ENCODE data around the gene DCN.
"Not testable (repeated sequence)": the region's sequence is repeated elsewhere in the genome, so short reads cannot be mapped to it uniquely, and the experiment has no call there.

The DCN gene

GRCh38 chr12:91182636-91183455, at the start of gene DCN:
Gene DCN, minus strand, starts transcription at chr12:91182817. Its CDS starts 4,265 bp downstream, at chr12:91178552.
- no peak for DNase-seq

DNA sequence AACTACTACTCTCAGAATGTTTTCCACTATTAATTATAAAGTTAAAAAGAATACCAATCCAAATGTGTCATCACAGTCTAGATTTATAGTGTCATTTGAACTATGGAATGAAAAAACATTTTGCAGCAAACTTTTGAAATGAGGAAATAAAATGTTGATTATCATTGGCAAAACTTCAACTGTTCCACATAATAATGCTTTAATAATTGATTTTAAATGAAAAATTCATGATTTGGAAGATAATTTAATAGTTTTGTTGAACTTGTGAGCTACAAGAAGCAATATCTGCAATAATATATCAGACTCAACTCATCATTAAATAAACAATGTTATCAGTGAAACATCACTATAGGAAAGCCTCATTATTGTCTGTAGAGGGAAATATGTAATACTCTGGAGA, 48.2 kb upstream of the DCN start:
- DNase-seq: no peak

- no peak for DNase-seq
Measured at GRCh38 chr12:91226951-91227350, 44.3 kb upstream of the DCN start.

GRCh38 chr12:91225316-91225715, 42.7 kb upstream of the DCN start:
- DNase-seq: no peak

GRCh38 chr12:91224401-91224800, 41.8 kb upstream of the DCN start:
- no peak for DNase-seq

- DNase-seq: no peak
Measured at GRCh38 chr12:91222746-91223145, 40.1 kb upstream of the DCN start.

- no peak for DNase-seq
Measured at GRCh38 chr12:91219919-91220318, 37.3 kb upstream of the DCN start.

DNA sequence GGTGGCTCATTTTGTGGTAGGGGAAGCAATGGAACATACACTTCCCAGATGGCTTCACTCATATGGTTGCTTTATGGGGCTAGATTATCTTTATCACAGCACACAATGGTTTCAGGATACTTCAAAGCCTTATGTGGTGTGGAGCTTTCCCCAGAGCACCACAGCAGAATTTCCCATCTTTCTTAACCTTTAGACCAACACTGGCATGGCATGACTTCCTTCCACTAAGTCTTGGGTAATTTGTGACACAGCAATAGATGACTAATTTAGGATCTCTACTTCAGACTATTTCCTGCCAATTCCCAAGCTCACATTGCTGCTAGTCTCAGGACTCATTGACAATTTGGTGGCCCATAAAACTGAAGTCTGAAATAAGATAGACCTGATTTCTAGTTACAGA, 36.9 kb upstream of the DCN start:
- no peak for DNase-seq

DNA sequence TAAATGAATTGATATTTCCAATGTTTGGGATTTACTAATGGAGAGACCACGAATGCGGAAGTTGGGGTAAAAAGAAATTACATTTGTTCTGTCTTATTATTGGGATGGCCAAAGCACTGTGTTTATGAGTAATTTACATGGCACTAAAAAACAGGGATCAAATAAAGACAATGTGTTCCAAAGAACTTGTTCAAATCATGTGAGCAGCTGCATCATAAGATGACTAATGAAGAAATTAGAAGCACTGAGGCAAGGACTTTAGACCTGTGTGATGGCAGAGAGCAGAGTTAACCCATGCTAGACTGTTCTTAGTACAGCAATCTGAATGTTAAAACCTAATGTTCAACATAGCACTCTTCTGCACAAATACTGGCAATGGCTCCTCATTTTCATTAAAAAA, 34.3 kb upstream of the DCN start:
- no peak for DNase-seq

- no peak for DNase-seq
Measured at GRCh38 chr12:91215940-91216454, 33.4 kb upstream of the DCN start.

DNA sequence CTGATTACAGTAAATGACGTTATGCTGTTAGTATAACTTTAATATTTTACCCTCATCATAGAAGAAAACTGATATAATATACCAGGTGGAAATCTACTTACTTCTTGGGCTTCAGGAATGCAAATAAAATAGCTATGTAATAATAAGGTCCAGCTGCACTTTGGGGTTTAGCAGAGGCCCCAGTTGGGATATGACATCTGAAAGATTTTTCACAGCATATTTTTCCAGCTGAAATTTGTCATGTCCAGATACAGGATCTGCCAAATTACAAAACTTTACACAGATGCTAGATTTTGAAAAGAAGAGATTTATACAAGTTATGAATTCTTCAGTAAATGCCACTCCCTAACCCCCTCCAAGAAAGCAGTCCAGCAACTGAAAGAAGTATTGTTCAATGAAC, 29.2 kb upstream of the DCN start:
- no peak for DNase-seq

GRCh38 chr12:91210618-91211017, 28.0 kb upstream of the DCN start:
- DNase-seq: no peak

DNA sequence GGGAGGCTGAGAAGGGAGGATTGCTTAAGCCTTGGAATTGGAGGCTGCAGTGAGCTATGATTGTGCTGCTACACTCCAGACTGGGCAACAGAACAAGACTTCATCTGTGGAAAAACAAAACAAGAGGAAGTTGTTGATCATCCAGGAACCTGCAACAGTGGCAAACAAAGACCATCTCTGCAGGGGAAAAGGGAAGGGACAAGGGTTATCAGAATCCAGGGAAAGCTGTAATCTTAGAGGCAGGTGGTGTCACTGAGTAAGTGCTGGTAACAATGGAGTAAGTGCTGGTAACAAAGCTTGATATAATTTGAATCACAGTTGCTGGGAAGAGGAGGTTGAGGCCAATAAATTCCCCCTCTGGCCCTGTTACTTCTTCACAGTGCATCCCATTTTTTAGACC, 27.5 kb upstream of the DCN start:
- no peak for DNase-seq

DNA sequence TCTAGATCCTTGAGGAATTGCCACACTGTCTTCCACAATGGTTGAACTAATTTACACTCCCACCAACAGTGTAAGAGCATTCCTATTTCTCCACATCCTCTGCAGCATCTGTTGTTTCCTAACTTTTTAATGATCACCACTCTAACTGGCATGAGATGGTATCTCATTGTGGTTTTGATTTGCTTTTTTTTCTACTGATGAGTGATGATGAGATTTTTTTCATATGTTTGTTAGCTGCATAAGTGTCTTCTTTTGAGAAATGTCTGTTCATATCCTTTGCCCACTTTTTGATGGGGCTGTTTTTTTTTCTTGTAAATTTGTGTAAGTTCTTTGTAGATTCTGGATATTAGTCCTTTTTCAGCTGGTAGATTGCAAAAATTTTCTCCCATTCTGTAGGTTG, 24.7 kb upstream of the DCN start:
- not testable (repeated sequence) for DNase-seq

GRCh38 chr12:91205811-91206210, 23.2 kb upstream of the DCN start:
- no peak for DNase-seq

DNA sequence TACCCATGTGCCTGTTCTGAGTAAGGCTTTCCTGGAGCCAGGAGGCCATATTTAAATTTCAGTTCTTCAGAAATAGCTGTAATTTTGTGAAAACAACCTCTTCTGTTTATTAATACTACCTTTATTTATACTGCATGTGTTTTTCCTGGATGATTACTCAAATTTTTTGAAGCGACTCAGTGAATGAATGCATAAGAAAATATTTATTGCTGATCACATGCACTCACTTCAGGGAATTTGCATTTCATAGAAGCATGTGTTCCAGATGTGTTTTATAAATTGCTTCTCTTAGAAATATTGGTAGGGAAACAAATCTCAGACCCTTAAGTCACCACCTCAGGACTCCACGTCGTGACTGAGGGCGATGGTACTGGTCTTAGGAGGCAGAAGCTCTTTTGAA, 21.8 kb upstream of the DCN start:
- no peak for DNase-seq

DNA sequence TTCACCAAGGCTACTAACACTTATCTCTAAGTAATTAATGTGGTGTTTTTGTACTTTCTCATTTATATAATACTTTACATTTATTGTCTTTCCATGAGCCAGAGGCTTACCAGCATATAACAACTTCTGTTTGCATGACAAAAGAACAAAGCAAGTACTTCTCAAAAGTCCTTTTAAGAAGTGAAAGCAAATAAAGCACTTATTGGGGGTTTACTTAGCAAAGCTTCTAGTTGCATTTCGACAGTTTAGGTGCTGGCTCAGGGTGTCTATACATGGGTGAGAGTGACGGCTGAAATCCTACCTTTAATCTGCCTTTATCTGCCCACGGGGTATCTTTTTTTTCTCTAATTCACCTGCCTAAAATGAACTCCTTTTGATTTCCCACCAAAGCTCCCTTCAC, 21.0 kb upstream of the DCN start:
- no peak for DNase-seq

DNA sequence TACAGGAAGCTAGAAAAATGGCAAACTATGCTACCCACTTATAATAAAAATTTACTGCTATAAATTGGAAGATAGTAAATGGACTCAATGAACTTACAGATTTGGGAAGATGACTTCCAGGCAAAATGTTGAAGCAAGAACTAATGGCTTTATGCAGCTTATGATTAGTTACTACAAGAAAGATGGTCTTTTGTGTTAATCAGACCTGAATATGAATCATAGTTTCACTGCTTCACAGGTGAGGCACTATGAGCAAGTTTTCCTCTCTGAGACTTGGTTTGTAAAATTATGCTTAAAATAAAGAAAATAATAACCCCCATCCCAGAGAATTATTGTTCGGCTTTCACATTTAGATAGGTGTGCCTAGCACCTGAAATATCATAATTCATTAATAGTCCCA, 19.8 kb upstream of the DCN start:
- DNase-seq: no peak

GRCh38 chr12:91196436-91196835, 13.8 kb upstream of the DCN start:
- DNase-seq: no peak

DNA sequence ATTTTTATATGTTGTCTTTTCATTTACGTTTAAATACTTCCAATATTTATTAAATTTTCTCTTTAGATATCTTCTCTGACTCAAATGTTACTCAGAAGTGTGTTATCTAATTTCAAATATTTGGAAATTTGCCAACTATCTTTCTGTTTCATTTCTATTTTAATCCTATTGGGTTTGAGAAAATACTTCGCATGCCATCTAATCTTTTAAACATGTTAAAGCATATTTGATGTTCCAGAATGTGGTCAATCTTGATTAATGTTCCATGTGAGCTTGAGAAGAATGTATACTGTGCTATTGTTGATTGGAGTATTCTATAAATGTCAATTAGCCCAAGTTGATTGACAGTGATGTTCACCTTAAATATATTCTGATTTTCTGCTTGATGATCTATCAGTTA, 11.9 kb upstream of the DCN start:
- no peak for DNase-seq

GRCh38 chr12:91191513-91192111, 9.0 kb upstream of the DCN start:
- no peak for DNase-seq

- no peak for DNase-seq
Measured at GRCh38 chr12:91189516-91189915, 6.9 kb upstream of the DCN start.

GRCh38 chr12:91188778-91189177, 6.2 kb upstream of the DCN start:
- no peak for DNase-seq

- no peak for DNase-seq
Measured at GRCh38 chr12:91186156-91186555, 3.5 kb upstream of the DCN start.

DNA sequence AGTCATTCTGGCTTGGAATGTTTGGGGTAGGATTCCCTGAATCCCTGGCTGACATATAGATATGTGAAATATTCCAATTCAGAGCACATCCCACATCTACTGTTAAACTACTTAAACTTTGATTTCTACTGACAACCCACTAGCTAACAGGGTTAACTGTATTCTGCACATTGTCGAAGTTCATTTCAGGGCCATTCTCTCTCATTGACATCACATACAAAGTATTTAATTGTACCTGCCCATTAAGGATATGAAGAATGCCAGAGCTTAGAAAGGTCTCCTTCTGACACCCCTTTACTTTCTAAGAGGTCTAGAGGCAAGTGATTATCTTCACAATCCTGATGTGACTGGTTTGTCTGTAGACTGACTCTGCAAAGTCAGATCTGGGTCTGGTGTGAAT, 2.8 kb upstream of the DCN start:
- DNase-seq: no peak
